GM12872 (cell line): ENCODE data around the gene TRHDE.

Experiments
- TF ChIP-seq, protein P1 (sequence below): IDR thresholded peaks from 3 replicates; pipeline ENCODE4 v1.5.1; 2011; ENCODE audit warnings: low read depth, mild to moderate bottlenecking, low read length, moderate library complexity; ENCODE audit not compliant: insufficient read depth

Gene TRHDE

GRCh38 chr12:72274931-72275330 is 2.8 kb downstream of the TRHDE start:
- TF ChIP-seq, protein P1, sequence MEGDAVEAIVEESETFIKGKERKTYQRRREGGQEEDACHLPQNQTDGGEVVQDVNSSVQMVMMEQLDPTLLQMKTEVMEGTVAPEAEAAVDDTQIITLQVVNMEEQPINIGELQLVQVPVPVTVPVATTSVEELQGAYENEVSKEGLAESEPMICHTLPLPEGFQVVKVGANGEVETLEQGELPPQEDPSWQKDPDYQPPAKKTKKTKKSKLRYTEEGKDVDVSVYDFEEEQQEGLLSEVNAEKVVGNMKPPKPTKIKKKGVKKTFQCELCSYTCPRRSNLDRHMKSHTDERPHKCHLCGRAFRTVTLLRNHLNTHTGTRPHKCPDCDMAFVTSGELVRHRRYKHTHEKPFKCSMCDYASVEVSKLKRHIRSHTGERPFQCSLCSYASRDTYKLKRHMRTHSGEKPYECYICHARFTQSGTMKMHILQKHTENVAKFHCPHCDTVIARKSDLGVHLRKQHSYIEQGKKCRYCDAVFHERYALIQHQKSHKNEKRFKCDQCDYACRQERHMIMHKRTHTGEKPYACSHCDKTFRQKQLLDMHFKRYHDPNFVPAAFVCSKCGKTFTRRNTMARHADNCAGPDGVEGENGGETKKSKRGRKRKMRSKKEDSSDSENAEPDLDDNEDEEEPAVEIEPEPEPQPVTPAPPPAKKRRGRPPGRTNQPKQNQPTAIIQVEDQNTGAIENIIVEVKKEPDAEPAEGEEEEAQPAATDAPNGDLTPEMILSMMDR: no peak

GRCh38 chr12:72275526-72275925 is 3.4 kb downstream of the TRHDE start:
- TF ChIP-seq, protein P1: no peak

DNA sequence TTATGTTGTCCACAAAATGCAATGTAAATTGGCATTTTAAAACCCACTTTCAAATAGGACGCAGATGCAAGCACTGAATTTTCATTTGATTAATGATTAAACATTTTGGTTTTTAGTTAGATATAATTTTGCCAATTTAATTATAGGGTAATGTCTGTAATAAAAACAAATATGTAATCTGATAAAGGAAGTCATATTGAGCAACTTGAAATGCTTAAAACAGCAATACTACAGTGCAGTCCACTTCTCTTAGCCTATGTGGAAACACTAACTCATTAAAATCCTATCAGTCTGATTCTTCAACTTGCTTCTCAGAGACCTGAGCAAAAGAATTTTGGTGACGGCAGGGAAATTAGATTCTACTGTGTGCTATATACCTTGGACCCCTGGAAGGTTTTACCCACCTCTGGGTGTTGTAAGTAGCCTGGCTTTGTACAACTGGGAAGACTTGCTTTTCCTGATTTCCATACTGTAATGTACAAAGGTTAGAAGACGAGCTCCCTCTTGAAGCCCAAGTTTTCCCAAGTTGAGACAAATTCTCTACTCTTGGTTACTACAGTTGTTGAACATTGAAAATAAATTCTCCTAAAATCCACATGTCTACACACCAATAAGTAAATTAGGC is 4.1 kb downstream of the TRHDE start:
- TF ChIP-seq, protein P1: no peak

- TF ChIP-seq, protein P1: no peak
These were observed 5.2 kb downstream of the TRHDE start for GRCh38 chr12:72277415-72277814.

DNA sequence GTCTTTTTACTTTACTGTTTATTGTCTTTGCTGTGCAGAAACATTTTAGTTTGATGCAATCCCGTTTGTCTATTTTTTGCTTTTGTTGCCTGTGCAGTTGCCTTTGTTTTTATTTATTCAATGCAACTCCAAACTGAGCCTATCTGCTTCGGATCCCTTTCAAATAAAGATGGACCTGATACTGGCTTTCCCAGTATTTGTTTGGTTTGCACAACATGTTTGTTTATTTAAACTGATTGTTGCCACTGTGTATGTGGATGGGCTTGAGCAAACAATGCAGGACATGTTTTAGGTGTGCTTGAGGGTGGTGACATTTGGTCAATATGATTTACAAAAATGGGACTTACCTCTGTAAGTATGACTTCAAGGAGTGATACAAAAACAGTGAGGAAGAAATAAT is 6.7 kb downstream of the TRHDE start:
- TF ChIP-seq, protein P1: no peak

GRCh38 chr12:72281126-72281525 is 9.0 kb downstream of the TRHDE start:
- TF ChIP-seq, protein P1: no peak

- TF ChIP-seq, protein P1: peak; percentile 28; the same call in 1 of the 3 replicates
These were observed 10.6 kb downstream of the TRHDE start for GRCh38 chr12:72282721-72283120.
